Skeletal muscle tissue (tissue), 4 donors: ENCODE data around the gene CHST1. TPM values are rescaled to one million over a fixed set of nuclear protein-coding genes. Genes with fewer than 3 reads are reported as not detected.

Source experiments
- H3K27ac ChIP-seq: one replicate; pipeline ENCODE4 v1.7.0; 2013; ENCODE audit warnings: mild to moderate bottlenecking, low read depth, low read length, inconsistent platforms
- H3K27me3 ChIP-seq, 3 donors: one replicate each; pipeline ENCODE4 v1.7.0; 2013; ENCODE audit warnings: low read length in 3 of 3; ENCODE audit not compliant: control insufficient read depth in 3 of 3, insufficient read depth in 3 of 3
- H3K36me3 ChIP-seq, 3 donors: one replicate each; pipeline ENCODE4 v1.7.0; 2013; ENCODE audit warnings: low read length in 3 of 3; ENCODE audit not compliant: control insufficient read depth in 3 of 3, insufficient read depth in 3 of 3
- H3K4me1 ChIP-seq, 3 donors: one replicate each; pipeline ENCODE4 v1.7.0; 2013; ENCODE audit warnings: low read length in 3 of 3, mild to moderate bottlenecking in 3 of 3; ENCODE audit not compliant: control insufficient read depth in 3 of 3, insufficient read depth in 3 of 3
- H3K4me3 ChIP-seq, 3 donors: one replicate each; pipeline ENCODE4 v1.7.0; 2013; ENCODE audit warnings: low read length in 3 of 3
- H3K9ac ChIP-seq, 3 donors: one replicate each; pipeline ENCODE4 v1.7.0; 2013; ENCODE audit warnings: low read length in 3 of 3, mild to moderate bottlenecking in 3 of 3, moderate library complexity in 2 of 3, low read depth in 1 of 3
- H3K9me3 ChIP-seq, 3 donors: one replicate each; pipeline ENCODE4 v1.7.0; 2013; ENCODE audit warnings: low read length in 3 of 3; ENCODE audit not compliant: control insufficient read depth in 3 of 3
- total RNA-seq: library from RNA; depleted of rRNA; stranded (reverse); fragments of >200 nt; gene quantifications from one replicate; pipeline ENCODE4 v1.2.3, GENCODE V29; 2014
- donor health status: Osteomylitis.

Gene CHST1
- total RNA-seq, 1 donor from 2014 or later: 3.1 TPM

DNA sequence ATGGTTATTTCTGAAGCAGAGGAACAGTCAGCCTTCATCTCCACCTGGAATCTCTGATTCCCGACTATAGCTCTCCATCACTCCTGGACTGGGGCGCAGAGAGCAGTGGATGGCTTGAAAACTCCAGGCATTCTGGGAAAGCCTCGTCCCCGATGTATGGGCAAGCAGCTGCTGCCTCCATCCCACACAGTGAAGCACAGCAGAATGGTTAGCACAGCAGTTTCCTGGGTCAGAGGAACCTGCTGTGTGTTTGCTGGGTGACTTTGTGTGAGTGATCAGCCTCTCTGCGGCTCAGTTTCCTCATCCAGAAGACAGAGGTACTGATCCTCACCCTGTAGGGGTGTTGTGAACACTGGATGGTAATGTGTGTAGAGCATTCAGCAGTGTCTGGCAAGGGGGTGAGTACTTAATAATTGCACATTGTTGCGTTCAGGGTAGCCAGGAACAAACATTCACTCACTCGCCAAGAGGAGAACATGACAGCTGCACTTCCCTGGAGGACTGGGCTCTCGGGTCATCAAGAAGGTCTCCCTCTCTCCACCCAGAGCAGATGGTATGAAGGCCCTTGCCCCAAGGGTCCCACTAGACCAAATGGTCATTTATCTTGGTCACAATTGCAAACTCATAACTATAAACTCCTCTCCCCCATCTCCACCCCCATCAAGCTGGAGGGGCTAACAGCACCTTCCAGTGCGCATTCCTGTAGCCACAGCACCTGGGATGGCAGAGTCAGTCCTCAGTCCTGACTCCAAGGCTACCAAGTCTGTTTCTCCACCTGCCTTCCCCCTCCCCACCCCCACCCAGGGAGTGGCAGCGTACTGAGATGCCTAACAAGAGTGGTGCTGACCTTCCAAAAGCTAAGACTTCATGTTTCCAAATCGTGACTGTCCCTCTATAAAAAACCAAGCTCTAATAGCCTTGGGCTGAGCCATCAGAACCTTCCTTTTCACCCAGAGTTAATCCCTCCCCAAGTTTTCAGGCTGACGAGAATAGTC, 1.5 kb upstream of the CHST1 start:
- Histone ChIP-seq H3K9me3 (no peaks in the 10 kb centered on the region), H3K9ac (no peak overlapping the region), H3K27me3 (peaks cover 14 to 24% (median 24%) of the 10 kb centered on the region in 3 donors), H3K4me1 (peaks cover 16 to 27% (median 27%) of the 10 kb centered on the region in 3 donors), H3K27ac (no peak overlapping the region), H3K36me3 (no peaks in the 10 kb centered on the region), H3K4me3 (no peak overlapping the region)

GRCh38 chr11:45665933-45666647, 668 bp upstream of the CHST1 start:
- H3K4me3 ChIP-seq: peak overlapping the region in 2 of 3 donors; percentile 29
- H3K9me3 ChIP-seq: no peaks in the 10 kb centered on the region
- H3K4me1 ChIP-seq: peaks cover 19 to 32% (median 27%) of the 10 kb centered on the region in 3 donors
- H3K27me3 ChIP-seq: peaks cover 14 to 33% (median 27%) of the 10 kb centered on the region in 3 donors
- no peaks in the 10 kb centered on the region for H3K36me3 ChIP-seq
- H3K9ac ChIP-seq: peak overlapping the region in 1 of 3 donors; percentile 16
- no peak overlapping the region for H3K27ac ChIP-seq

DNA sequence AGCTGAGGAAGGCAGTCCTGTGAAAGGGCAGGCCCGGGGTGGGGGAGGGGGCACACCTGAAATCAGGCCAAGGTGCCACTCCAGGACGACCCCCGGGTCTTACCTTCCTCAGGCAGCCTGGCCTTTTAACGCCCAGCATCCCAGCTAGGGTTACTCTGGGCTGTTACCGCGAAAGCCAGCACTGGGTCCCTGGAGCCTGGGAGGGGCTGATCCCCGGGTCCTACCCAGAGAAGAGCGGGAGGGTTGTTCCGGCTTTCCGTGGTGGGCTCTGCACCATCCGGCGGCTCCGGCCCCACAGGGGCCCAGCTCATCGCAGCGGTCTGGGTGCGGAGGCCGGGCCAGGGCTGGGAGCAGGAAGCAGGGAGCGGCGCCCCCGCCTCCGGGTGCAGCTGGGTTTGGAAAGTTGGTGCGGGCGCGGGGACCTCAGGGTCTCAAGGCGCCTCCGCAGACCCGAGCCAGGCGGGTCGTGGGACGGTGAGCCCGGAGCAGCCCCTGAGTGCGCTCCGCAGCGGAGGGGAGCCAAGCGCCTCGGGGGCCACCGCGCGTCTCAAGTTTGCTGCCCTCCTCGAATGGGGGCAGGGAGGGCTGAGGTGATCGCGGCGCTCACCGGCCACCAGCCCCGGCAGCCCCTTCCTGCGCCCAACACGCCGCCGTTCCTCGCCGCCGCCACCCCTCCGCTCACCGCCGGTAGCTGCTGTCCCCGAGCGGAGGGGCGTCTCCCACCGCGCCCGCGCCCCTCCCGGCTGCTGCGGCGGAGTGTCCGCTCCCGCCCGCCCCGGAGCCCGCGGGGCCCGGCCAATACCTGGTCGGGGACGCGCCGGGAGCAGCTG, 831 bp downstream of the CHST1 start:
- no peak overlapping the region for H3K27ac ChIP-seq
- H3K36me3 ChIP-seq: no peaks in the 10 kb centered on the region

DNA sequence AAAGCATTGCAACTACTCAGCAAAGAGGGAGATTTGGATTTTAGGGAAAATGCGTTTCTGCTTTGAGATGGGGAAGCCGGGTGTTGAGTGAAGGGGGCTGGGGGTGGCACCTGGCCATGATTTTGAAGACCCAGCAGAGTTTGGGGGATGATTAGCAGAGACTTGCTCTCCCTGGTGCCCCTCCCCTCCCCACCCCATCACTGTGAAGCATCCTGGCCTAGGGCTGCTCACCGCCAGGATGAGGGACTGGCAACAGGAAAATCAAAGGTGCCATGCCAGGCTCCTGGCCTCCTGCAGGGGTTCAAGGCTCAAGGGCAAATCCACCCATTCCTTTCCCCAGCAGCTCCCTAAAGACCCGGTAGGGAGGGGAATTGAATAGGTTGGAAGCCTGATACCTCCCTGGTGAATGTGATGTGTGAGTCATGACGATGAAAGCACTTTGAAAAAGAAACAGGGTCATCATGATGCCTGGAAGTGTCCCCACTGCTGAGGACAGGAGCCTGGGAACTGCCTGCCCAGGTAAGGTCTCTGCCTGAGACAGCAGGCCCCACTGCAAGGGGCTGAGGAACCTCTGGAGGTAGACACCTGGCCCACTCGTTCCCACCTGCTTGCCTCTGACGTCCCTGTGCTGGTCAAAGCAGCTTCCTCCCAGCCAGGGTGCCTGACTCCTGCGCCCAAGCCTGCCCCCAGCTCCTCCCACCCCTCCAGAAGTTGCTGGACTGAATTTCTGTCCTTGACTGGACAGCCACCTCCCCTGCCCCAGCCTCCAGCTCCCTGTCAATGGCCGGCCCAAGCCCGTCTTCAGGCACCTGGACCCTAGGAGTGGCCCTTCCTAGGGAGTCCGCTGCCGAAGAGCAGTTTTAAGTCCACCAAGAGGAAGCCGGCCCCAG, 1.7 kb downstream of the CHST1 start:
- Histone ChIP-seq H3K27ac (no peak overlapping the region), H3K27me3 (peaks cover 25 to 51% (median 43%) of the 10 kb centered on the region in 3 donors), H3K9ac (peak overlapping the region in 2 of 3 donors; percentile 59 to 60)

More for the DNA sequence above, 831 bp downstream of the CHST1 start:
- no peaks in the 10 kb centered on the region for H3K9me3 ChIP-seq
- peak overlapping the region; percentile 59 to 68 (median 65) for H3K4me3 ChIP-seq
- peaks cover 17 to 44% (median 36%) of the 10 kb centered on the region in 3 donors for H3K27me3 ChIP-seq
- peaks cover 20 to 35% (median 27%) of the 10 kb centered on the region in 3 donors for H3K4me1 ChIP-seq
- peak overlapping the region in 2 of 3 donors; percentile 59 to 60 for H3K9ac ChIP-seq

DNA sequence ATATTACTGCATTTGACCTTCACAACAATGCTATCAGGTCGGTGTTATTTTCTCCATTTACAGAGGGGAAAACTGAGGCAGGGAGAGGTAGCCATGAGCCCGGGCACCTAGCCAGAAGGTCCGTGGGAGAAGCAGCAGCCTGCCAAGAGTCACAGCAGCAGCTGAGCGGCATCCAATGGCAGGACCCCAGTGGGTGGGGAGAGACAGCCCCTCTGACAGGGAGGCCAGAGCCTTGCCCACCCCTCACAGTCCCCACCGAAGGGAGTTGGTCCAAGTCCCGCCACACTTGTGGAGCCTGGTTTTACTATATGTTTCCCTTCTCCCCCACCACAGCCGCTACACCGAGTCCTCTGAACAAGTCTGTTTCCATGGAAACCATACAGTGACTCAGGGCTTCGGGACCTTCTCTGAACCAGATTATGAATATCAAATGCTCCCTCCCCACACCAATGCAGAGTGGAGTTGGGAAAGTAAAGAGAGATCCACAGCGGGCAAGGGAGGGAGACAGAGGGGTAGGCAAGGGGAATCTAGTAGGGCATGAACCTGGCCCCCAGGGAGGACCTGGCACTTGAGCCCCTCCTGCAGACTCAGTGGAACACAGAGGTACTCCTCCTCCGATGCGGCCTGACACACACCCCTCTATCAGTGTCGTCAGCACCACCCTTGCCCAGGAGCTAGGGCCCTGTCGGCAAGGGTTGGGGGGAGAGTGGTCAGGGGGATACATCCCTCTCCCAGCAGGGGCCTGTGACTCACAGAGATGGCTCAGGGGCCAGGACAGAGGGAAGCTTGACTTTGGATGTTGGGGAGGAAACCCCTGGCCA, 2.5 kb downstream of the CHST1 start:
- Histone ChIP-seq H3K4me3 (no peak overlapping the region), H3K27me3 (peaks cover 26 to 52% (median 43%) of the 10 kb centered on the region in 3 donors), H3K36me3 (no peaks in the 10 kb centered on the region), H3K9me3 (no peaks in the 10 kb centered on the region), H3K4me1 (peaks cover 31 to 42% (median 39%) of the 10 kb centered on the region in 3 donors), H3K9ac (no peak overlapping the region), H3K27ac (no peak overlapping the region)

More for the DNA sequence above, 1.7 kb downstream of the CHST1 start:
- peaks cover 28 to 42% (median 35%) of the 10 kb centered on the region in 3 donors for H3K4me1 ChIP-seq
- no peaks in the 10 kb centered on the region for H3K36me3 ChIP-seq
- H3K9me3 ChIP-seq: no peaks in the 10 kb centered on the region
- peak overlapping the region; percentile 59 to 68 (median 65) for H3K4me3 ChIP-seq

- Histone ChIP-seq H3K4me3 (no peak overlapping the region), H3K9me3 (no peaks in the 10 kb centered on the region), H3K36me3 (no peaks in the 10 kb centered on the region), H3K9ac (no peak overlapping the region), H3K27ac (no peak overlapping the region), H3K4me1 (peaks cover 31 to 42% (median 39%) of the 10 kb centered on the region in 3 donors), H3K27me3 (peaks cover 26 to 52% (median 43%) of the 10 kb centered on the region in 3 donors)
Measured at GRCh38 chr11:45662096-45662664, 3.2 kb downstream of the CHST1 start.

GRCh38 chr11:45661439-45662055, 3.9 kb downstream of the CHST1 start:
- Histone ChIP-seq H3K9me3 (no peaks in the 10 kb centered on the region), H3K4me3 (no peak overlapping the region), H3K4me1 (peaks cover 31 to 42% (median 39%) of the 10 kb centered on the region in 3 donors), H3K9ac (peak overlapping the region in 1 of 3 donors; percentile 25), H3K27ac (no peak overlapping the region), H3K36me3 (no peaks in the 10 kb centered on the region), H3K27me3 (peaks cover 29 to 52% (median 39%) of the 10 kb centered on the region in 3 donors)
